Measurements from ENCODE around the gene CRYBB3.
"Not testable (repeated sequence)": the region's sequence is repeated elsewhere in the genome, so short reads cannot be mapped to it uniquely, and the experiment has no call there.

The CRYBB3 gene

GRCh38 chr22:25207553-25208157 lies 8.0 kb downstream of the CRYBB3 start:
- no peak for DNase-seq

- DNase-seq: no peak
Observed at GRCh38 chr22:25208328-25208727, 8.7 kb downstream of the CRYBB3 start.

- DNase-seq: no peak
Observed at GRCh38 chr22:25208743-25209505, 9.3 kb downstream of the CRYBB3 start.

DNA sequence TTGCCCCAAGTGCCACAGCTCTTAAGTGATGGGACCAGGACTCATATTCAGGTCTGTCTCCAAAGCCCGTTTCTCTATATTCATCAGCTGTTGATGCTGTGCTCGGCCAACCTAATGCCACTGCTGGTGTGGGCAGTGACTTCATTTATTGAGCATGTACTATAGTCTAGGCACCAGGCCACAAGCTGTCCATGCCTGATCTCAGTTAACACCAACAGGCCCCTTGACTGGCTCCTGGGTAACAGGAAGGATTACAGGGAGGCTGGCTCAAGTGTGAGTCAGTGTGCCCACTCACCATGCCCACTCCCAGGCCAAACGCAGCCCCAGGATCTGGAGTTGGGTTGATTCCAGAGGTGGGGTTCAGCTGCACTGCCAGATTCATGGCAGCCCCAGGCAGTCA lies 11.1 kb downstream of the CRYBB3 start:
- DNase-seq: no peak

DNA sequence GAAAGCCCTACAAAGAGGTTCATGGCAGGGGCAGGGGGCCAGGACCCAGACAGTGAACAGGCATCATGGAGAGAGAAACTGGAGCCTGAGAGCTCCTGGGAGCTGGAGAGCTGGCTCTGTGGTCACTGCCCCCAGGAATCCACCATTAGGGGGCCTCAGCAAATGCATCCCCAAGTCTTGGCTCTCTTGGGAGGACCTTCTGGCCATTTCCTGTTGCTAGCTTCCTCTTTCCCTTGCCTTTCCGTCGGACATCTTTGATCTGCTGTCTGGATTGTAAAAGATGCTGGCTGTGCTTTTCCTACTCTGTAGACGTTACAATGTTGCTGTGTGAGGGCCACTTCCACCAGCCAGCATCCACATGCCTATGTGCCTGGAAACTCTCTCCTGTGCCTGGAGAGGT lies 12.7 kb downstream of the CRYBB3 start:
- no peak for DNase-seq

- no peak for DNase-seq
Observed at GRCh38 chr22:25213221-25213620, 13.6 kb downstream of the CRYBB3 start.

DNA sequence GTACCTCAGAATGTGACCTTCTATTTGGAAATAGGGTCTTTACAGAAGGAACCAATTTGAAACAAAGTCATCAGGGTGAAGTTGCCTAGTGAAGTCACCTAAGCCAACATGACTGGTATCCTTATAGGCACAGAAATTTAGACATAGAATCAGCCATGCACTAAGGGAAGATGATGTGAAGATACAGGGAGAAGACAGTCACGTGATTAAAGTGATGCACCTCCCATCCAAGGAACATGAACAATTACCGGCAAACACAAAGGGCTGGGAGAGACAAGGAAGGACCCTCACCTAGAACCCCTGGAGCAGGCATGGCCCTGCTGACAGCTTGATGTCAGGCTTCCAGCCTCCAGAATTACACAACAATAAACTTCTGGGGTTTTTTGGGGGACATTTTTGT lies 16.6 kb downstream of the CRYBB3 start:
- DNase-seq: no peak

DNA sequence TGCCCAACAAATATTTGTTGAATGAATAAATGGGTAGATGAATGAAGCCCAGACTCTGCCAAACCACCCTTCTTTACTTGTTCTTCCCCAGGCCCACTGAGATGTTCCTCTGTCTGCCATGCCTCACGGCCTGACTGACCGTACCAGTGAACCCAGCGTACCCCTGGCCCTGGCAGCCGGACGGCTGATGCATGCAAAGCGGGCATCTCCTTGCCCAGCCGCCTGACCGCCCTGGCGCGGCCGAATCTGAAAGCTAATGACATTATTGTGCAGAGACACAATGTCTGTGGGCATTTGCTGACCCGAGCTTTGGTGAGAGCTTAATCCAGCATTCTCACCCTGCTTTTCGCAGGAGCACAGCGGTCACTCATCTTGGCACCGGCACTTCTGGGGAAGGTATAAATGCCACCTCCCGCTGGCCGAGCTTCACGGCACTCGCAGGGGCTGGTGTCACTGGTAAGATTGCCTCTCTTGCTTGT lies 19.6 kb downstream of the CRYBB3 start, which contains the start of gene CRYBB2:
Gene CRYBB2, plus strand, starts transcription at position 429 of the 479 bp plus-strand sequence. CDS start 1,791 bp downstream, outside the sequence.
- no peak for DNase-seq

DNA sequence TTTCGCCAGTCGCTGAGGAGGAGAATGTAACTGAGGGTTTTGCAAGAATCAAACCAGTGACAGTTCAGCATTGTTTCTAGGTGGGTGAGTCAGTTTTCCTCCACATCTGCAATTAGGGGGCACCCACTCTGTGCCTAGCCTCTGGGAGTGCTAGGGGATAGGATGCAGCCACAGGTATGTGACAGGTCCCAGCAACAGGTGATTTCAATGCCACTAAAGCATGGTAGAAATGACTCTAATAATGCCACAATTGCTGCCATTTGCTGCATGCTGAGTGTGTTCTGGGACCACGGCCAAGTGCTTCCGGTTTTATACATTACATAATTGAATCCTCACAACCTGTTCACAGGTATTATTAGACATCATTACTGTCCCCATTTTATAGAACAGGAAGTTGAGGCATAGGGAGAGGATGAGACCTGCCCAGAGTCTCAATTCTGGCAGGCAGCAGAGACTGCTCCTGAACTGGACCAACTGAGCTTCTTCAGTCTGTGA lies 20.3 kb downstream of the CRYBB3 start:
- DNase-seq: peak; percentile 38

GRCh38 chr22:25221790-25222189 lies 22.1 kb downstream of the CRYBB3 start:
- DNase-seq: no peak

GRCh38 chr22:25223269-25223850 lies 23.7 kb downstream of the CRYBB3 start:
- no peak for DNase-seq

DNA sequence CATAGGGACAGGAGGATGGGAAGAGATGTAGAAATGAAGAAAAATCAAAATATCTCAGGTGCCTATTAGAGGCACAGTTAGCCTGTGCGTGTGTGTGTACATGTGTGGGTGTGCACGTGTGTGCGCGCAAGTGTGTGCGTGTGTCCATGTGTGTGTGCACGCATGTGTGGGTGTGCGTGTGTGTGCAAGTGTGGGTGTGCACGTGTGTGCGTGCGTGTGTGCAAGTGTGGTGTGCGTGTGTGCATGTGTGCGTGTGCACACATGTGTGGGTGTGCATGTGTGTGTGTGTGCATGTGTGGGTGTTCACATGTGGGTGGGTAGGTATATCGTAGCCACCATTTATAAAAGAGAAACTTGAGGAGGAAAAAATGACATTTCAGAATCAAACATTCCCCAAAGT lies 29.2 kb downstream of the CRYBB3 start:
- DNase-seq: no peak

GRCh38 chr22:25230760-25231159 lies 31.1 kb downstream of the CRYBB3 start:
- not testable (repeated sequence) for DNase-seq

DNA sequence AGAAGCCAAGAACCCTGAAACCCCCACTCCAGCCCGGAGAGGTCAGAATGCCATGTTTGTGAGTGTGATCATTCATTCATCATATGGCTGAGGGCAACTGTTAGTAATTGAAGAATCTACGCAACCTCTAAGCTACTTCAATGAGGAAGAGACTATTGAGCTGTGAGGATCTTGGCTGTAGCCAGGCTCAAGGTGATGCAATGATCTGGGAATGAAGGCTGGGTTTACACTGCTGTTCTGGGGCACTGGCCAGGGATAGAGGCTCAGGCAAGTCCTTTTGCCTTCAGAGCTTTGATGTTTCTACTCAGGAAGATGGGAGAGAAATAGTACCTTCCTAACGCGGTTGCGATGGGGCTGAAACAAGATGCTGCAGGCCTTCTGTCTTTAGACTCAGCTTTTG lies 32.6 kb downstream of the CRYBB3 start:
- DNase-seq: no peak

DNA sequence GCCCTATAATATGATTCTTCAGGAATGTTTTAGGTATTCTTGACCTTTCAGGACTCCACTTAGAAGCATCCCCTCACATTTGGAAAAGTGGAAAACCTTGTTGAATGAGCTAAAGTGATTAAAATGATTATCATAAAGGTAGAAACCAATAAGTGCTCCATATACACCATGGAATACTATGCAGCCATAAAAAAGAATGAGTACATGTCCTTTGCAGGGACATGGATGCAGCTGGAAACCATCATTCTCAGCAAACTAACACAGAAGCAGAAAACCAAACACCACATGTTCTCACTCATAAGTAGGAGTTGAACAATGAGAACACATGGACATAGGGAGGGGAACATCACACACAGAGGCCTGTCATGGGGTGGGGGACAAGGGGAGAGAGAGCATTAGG lies 34.0 kb downstream of the CRYBB3 start:
- DNase-seq: not testable (repeated sequence)

GRCh38 chr22:25235547-25236290 lies 36.1 kb downstream of the CRYBB3 start:
- DNase-seq: peak; percentile 45

DNA sequence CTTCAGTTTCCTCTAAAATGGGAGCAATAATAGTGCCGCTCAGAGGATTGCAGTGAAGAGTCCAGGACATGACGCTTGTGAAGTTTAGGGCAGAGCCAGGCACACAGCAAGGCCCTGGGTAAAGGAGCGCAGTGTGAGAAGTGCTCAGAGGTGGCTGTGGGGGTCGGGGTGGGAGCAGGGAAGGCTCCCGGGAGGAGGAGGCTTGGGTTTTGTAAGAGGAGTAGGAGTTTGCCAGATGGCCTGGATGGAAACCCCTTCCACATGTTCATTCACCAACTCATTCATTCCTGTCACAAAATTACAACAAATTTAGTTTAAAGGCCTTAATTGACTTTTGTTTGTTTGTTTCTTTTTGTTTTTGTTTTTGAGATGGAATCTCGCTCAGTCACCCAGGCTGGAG lies 36.8 kb downstream of the CRYBB3 start:
- no peak for DNase-seq

DNA sequence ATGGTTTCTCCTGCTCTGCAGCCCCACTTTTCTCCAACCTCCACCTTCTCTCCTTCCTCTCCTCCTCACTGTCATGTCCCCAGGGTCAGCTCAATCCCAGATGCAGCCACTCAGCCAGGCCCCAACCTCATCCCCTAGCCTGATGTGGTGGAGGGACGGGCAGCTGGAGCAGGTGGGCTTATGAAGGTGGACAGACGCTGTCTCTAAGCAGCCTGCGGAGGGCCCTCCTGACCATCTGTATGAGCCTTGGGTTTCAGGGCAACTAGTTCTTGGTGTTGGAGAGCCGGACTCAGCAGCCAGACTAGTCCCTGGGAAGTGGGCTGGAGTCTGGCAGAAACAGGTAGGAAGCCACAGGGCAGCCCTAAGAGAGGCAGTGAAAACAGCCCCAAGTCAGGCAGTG lies 37.8 kb downstream of the CRYBB3 start:
- DNase-seq: no peak

GRCh38 chr22:25238058-25238457 lies 38.4 kb downstream of the CRYBB3 start:
- DNase-seq: not testable (repeated sequence)

DNA sequence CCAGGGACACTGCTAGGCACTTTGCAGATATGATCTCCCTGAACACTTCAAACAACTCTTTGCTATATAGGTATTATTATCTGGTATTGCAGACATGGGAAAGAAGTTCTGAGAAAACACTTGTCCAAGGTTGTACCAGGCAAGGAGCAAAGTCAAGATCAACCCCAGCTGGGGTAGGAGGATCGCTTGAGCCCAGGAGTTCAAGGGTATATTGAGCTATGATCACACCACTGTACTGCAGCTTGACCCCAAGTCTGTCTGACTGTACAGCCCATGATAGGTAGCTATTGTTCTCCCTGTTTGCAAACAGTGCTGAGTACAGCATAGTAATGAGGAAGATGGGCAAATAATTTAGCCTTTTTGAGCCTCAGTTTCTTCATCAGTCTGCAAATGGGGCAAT lies 55.5 kb downstream of the CRYBB3 start:
- not testable (repeated sequence) for DNase-seq

All from NCI-H2029 (cell line).